Stimulated activated CD8-positive, alpha-beta memory T cell treated with anti-CD3 and anti-CD28 coated beads, Interleukin-4, amount 100 ng/mL, for 4 hours (primary cell): ENCODE results near the gene OLFM4.

Source experiments
- DNase-seq, 2 donors: peaks; one replicate each; pipeline ENCODE4 v3.0.0-alpha.2; 2020; ENCODE audit warnings: low read depth in 2 of 2, low spot score in 1 of 2

The OLFM4 gene, protein sequence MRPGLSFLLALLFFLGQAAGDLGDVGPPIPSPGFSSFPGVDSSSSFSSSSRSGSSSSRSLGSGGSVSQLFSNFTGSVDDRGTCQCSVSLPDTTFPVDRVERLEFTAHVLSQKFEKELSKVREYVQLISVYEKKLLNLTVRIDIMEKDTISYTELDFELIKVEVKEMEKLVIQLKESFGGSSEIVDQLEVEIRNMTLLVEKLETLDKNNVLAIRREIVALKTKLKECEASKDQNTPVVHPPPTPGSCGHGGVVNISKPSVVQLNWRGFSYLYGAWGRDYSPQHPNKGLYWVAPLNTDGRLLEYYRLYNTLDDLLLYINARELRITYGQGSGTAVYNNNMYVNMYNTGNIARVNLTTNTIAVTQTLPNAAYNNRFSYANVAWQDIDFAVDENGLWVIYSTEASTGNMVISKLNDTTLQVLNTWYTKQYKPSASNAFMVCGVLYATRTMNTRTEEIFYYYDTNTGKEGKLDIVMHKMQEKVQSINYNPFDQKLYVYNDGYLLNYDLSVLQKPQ

DNA sequence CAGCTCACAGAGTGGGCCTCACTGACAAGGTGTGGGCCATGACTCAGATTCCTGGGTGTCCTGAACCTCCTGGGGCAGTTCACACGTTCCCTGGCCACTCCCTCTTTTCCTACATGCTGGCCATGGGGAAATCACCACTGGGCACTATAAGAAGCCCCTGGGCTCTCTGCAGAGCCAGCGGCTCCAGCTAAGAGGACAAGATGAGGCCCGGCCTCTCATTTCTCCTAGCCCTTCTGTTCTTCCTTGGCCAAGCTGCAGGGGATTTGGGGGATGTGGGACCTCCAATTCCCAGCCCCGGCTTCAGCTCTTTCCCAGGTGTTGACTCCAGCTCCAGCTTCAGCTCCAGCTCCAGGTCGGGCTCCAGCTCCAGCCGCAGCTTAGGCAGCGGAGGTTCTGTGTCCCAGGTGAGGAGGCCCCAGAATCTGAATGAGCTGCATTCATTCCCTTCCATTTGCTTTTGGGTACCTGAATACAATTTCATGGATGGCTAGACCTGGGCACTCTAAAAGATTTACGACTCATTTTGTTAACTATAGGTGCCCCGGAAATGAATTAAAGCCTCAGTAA is at the start of gene OLFM4:
Gene OLFM4 (plus strand): TSS at position 177 of the 567 bp plus-strand sequence. CDS start 24 bp downstream, at position 201.
- DNase-seq = no peak

DNA sequence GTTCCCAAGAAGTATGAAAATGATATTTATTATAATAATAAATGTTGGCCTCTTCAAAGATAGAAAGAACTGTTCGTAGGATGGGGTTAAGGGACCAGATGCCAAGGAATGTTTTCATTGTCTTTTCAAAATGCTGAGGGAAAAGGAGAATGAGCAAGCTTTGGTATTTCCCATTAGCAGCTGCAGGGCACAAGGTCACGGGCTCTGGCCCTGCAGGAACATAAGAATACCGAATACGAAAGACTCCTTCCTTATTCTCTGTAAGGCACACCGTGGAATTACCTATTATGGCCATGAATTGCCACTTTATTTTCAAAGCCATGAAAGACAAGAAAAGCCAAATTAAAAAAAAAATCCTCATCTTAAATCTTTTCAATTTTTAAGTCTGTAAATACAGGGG is 49.6 kb upstream of the OLFM4 start:
- no peak for DNase-seq

DNA sequence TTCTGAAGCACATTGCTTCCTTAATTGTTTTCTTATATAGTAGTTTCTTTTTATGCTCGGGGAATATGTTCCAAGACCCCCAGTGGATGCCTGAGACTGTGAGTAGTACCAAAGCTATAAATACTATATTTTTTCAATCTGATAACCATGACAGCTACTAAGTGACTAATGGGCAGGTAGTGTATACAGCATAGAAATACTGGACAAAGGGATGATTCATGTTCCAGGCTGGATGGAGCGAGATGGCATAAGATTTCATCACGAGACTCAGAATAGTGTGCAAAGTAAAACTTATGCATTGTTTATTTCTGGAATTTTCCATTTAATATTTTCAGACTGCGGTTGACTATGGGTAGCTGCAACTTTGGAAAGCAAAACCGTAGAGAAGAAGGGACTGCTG is 47.9 kb upstream of the OLFM4 start:
- no peak for DNase-seq

DNA sequence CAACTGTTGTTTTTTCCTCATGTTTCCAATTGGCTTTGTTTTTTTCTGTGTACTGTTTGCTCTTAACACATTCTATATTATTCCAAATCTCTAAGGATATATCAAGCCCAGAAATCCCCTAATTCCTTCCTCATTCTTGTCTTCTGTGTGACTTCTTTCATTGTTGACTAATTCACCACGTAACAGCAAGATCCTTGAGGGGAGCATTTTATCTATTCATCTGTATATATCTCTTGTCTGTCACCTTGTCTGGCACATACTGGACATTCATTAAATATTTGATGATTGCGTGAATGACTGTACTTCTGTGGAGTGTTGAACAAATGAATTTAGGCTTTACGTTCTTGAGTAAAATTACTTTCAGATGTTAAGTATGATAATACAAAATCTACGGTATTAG is 44.8 kb upstream of the OLFM4 start:
- no peak for DNase-seq

DNA sequence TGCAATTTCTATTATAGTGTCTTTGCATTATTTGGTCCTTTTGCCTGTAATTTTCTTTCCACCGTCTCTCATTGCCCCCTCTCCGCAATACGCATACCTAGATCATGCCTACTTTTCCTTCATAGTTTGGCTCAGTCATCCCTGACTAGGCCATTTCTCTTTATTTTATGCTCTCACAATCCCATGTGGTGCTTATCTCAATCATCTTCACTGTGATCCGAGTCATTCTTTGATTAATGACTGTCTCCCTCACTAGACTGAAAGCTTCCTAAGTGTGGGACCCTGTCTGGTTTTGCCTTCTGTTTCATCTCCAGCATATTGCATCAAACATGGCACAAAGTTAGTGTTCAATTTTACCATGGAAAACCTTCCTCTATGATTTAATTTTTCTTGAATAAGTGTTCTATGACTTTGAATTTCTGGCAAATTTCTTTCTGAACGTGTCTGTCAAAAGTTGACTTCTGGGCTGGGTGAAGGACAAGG is 43.7 kb upstream of the OLFM4 start:
- DNase-seq = no peak

DNA sequence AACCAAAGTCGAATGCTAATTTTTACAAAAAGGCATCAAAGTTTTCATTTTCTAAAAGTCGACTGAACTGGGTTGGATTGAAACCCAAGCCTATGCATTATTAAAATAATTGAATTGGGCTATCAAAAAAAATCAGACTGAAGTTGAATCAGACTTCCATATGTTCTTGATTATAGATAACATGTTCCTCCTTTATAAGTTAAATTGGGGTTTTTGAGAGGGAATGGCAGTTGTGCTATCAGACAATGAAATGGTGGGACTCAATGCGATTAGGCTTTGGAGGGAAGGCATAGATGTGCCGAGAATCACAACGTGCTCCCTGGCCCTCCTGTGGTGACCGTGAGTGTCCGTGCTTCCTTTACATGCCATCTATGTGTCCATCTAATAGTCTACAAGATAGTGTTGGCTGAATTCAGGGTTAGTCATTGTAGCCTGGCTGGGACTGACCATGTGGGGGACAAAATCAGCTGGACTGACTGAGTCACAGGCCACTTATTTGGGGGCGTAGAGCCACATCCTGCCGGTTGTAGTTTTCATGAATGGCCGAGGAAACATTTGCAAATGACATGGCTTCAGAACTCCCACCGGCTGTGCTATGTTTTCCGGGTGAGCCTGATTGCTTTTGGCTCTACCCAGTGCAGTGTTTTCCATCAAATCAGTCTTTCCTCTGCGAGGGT is 37.1 kb upstream of the OLFM4 start:
- DNase-seq = no peak

DNA sequence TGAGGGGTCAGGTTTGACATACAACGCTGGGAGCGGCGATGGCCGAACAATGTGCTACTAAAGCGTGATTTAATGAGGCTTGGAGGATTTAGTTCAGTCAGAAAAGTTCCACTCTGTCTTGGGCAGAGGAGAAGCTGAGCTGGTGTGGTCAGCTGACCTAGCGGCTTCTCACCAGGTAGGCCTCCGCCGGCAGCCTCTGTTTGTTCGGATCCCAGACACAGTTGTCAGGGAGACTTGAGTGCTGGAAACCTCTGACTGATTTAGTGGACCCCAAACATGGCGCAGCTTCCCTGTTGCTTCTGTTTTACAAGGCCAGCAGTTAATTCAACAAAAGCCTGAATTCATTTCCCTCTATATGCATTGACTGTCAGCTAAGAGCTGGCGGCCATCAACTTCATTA is 36.5 kb upstream of the OLFM4 start:
- no peak for DNase-seq

DNA sequence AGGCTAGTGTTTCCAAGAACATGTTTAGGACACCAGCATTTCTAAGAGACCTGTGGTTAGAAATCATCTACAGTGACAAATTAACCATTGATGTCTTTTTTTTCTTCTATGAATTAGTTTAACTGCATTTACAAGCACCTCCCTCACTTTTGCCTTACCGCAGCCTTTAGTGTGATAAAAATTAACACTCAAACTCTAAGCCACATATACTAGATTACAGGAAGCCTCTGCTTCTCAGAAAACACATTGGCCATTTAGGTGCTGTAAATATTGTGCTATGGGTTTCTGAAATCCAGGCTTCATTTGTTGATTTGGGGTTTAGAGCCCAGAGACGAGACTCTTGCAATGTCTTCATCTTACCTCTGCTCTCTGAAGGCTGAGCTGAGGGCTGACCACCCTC is 34.6 kb upstream of the OLFM4 start:
- no peak for DNase-seq

DNA sequence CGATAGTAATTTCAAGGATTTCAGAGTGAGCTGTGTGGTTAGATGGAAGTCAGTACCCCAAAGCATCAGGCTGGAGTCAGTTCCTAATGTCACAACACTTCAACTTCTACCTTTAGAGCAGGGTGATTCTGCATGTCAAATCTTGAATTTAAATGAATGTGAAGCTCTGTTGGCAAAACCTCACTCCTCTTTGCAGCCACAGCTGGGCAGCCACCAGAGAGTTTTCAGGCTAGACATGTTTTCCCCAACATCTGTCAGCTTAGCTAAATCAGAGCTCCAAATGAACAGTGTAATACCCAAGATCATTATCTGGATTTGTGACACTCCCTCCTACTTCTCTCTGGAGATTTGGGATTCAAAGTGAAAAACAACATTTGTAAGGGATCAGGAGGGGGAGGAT is 33.7 kb upstream of the OLFM4 start:
- no peak for DNase-seq

DNA sequence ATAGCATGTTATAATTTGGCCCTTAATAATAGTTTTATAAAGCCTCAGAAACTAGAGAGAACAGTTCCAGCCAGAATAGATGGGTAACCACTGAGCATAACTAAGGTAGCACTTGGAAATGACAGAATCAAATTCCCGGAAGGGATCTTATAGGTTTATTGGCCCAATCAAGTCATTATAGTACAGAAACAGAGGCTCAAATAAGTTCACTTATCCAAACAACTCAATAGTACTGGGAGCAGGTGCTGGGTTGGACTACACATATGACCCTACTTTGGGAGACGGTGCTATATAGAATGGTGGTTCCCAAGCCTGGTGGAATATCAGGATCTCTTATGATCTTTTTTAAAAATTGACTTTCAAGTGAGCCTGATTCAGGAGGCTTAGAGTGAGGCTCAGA is 32.7 kb upstream of the OLFM4 start:
- no peak for DNase-seq

DNA sequence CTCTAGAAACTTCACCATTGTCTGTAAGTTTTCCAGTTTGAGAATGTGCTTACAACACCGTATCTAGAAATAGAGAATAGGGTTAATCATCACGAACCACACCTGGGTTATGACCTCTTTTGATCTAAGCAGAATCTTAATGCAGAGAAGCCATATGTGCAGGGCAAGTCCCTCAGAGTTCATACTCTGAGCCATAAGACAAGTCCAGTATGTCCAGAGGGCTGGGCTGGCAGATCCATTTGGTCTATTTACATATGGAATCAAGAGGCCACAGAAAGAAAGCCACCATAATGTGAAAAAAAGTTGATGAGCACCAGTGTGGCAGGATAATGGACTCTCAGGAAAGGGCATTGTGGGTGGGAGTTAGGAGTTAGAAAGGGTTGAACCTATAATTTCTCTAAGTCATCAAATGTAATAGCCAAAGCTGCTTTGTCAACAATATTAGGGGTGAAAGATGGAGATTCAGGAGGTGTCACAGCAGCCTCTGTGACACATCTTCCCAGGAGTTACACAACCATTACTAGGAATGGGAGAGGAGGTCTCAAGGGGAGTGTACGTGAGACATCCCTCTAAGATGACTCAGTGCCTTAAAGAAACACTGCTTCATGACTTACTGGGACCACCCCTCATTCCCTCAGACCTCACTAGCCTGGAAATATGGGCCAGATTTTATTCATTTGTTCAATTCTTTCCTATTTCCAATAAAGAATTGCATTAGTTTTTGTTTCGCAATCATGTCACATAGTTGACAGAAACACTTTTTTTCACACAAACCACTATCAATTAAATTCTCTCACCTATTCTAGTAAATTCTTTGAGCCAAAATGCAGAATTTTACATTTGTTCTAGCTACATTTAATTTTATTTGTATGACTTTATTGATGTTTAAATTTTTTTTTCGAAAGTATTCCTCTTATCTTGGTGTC is 30.4 kb upstream of the OLFM4 start:
- no peak for DNase-seq

DNA sequence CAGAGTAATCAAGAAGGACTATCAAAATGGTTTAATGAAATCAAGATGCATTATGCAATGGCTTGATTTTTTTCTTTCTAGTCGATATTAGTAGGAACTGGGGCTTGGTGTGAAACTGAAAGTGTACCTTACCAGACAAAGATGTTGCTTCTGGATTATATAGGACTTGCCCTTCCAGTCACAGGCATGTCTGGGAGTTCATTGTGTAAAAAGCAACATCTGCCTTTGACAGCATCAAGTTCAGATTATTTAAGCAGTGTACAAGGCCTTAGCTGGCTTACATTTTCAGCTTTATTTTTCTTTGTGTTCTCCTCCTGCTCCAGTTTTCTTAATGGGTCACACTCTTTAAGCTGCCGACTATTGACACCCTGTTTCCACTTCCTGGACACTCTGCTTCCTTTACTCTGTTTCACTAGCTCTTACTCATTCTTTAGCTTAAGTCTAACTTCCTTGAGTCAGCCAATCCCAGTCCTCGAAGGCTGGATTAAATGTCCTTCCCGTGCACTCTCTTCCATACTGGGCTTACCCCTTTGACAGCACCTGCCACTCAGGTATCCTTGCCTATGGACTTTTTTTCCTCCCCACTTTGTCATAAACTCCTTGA is 29.4 kb upstream of the OLFM4 start:
- DNase-seq = no peak

DNA sequence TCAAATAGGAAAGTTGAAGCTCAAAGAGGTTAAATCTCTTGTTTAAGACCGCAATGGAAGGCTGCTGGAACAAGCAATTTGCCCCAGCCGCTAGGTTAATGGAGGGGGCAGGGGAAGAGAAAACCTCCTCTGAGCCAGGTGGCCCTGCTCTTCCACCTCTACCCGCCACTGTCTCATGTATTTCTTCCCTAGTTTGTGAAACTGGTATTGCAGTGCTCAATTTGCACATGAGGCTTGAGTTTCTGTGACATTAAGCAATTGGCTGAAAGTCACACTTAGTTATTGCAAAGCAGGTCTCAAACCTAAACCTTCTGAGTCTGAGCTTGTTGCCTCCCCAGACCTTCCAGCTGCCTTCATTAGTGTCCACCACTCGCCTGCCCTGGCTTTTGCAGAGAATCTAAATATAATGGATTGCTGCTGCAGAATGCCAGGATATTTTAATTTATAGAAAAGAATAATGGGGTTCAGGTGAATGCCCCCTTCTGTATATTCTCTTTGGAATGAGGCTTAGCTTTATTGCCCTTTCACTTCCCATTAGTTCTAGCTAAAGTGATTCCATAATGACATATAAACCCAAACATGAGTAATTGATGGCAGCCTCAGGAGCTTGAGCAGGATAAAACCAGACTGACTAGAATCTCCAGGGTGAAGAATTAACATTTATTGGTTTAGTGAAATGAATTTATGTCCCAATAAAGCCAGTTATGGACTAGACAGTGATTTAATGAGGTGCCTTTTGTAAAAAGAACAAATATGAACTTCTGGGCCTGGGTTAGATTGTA is 27.0 kb upstream of the OLFM4 start:
- no peak for DNase-seq

DNA sequence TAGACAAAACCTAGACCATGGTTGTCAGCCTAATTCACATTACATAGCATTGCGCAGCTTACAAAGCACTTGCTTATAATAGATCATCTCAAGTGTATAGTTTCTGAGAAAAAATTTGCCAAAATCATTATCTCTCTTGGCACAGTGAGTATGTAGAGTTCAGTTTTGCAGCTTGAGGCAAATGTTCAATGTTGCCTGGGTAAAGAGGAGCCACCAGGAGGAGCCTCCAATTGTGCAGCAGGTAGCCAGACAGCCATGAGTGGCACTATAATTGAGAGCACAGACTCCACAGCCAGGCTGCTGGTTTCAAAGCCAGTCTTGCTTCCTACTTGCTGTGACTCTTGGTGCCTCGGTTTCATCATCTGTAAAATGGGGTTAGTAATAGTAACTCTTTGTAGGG is 24.0 kb upstream of the OLFM4 start:
- DNase-seq = no peak

DNA sequence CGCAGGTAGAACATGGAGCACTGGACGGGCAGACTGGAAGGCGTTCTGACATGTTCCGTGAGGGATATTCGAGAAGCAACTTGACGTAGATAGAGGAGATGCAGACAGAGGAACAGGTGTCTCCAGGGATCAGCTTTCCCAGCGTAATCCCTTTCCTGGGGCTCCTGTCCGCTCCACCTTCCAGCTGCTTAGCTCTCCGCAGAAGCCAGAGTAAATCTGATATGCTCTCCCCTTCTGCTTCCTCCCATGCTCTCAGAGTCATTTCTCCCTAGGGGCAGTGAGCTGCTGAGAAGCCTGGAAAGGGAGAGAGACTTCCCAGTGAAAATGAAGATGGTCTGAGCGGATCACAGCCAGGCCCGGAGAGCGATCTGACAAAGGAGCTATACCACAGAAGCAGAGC is 23.0 kb upstream of the OLFM4 start:
- no peak for DNase-seq

DNA sequence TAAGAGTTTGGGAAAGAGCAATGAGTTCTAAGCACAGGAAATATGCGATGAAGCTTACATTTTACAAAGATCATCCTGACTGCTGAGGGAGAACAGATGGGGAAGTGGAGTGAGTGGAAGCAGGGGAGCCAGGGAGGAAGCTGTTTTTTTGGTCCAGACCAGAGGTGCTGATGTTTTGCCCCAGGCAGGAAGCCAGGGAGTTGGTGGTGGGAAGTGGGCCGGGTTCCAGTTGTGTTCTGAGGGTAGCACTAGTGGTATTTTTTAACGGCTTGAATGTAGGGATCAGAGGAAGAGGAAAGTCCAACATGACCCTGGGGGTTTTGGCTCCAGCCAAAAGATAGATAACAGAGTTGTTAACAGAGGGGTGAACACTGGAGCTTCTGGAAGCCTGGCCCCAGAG is 20.7 kb upstream of the OLFM4 start:
- DNase-seq = no peak

DNA sequence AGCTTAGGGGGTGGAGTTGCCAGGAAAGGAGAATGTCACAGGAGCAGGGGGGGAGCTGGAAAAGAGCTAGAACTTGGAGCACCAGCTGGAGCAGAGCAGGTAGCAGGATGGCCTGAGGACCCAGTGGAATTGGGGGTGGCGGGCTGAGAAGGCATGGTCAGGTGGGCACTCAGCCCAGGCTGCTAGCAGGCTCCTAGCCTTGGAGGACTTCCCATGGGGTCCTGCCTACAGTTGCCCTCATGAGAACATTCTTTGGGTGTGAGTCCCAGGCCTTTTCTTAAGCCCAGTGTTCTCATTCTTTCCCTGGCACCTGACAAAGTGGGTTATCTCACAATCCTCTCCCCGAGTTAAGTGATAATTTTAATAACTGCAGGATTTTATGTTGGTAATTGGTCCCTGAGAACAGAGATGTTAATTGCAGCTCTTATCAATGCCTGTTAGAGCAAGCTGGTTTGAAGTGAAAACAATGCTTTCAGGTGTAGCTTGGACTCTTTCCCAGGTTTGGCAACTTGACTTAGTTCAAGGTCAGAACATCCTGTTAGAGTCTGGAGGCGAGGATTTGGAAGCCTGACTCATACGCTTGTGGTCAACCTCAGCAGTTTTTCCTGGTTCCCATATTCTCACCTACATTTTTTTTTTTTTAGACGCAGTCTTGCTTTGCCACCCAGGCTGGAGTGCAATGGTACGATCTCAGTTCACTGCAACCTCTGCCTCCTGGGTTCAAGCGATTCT is 18.1 kb upstream of the OLFM4 start:
- DNase-seq = no peak

DNA sequence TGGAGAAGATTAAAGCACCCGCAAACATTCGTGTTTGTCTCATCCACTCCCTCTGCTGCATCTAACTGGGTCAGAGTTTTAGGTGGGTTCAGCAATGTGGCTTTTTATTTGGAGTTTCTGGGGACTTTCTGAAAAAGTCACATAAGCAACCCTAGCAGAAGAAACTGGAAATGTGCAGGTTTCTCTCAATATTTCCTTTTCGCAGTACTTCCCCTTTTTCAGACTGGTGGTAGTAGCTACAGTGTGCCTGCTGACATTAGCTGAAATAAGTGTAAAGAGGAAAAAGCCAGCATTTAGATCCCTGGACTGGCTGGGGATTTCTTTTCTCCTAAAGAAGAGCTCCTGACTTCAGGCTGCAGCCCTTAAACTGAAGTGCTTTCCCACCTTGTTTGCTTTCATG is 15.9 kb upstream of the OLFM4 start:
- DNase-seq = no peak

DNA sequence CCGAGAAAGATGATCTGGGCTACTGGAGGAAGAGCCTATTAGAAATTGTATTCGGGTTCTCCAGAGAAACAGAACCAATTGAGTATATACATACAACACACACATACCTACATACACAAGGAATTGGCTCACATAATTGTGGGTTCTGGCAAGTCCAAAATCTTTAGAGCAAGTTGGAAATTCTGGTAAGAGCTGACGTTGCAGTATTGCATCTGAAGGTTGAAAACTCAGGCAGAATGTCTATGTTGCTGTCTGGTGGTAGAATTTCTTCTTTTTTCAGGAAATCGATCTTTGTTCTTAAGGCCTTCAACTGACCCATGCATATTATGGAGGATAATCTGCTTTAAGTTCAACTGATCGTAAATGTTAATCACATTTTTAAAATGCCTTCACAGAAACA is 15.5 kb upstream of the OLFM4 start:
- no peak for DNase-seq
